Measurements from ENCODE around the gene HARBI1.

HARBI1 gene

GRCh38 chr11:46612326-46612725 is 4.7 kb downstream of the HARBI1 start:
- TF ChIP-seq CTCF (IDR thresholded peaks at IDR 0.05; ENCODE audit: control extremely low read depth, extremely low read depth, low read depth, missing control alignments), result no peak
- CTCF ChIA-PET, result interaction anchor here (0.9 to 1.6 kb wide), 7 partner anchors 17 to 224 kb away, joined by 3 to 4 read pairs (median 3); partner anchors contain the start of gene AMBRA1
- POLR2A ChIA-PET, result interaction anchor here (1.2 kb wide), 1 partner anchor 18 kb away, joined by 4 read pairs; the partner anchor contains the start of gene AMBRA1
- no peak for DNase-seq (ENCODE audit: extremely low spot score)

- CTCF ChIA-PET, result interaction anchor here (0.9 to 1.6 kb wide), 7 partner anchors 16 to 223 kb away, joined by 3 to 4 read pairs (median 3); partner anchors contain the start of gene AMBRA1
- DNase-seq (ENCODE audit: extremely low spot score), result no peak
- POLR2A ChIA-PET, result interaction anchor here (0.6 to 1.2 kb wide), 2 partner anchors 18 to 123 kb away, joined by 3 to 4 read pairs; partner anchors contain the start of gene AMBRA1
- no peak for TF ChIP-seq CTCF (IDR thresholded peaks at IDR 0.05; ENCODE audit: control extremely low read depth, extremely low read depth, low read depth, missing control alignments)
These were observed 5.3 kb downstream of the HARBI1 start for GRCh38 chr11:46611526-46612304.

GRCh38 chr11:46609386-46609785 is 7.6 kb downstream of the HARBI1 start:
- TF ChIP-seq CTCF (IDR thresholded peaks at IDR 0.05; ENCODE audit: control extremely low read depth, extremely low read depth, low read depth, missing control alignments), result no peak

GRCh38 chr11:46607516-46607915 is 9.5 kb downstream of the HARBI1 start:
- no peak for TF ChIP-seq CTCF (IDR thresholded peaks at IDR 0.05; ENCODE audit: control extremely low read depth, extremely low read depth, low read depth, missing control alignments)
- POLR2A ChIA-PET, result interaction anchor here (0.7 kb wide), 1 partner anchor 971 kb away, joined by 3 read pairs; the partner anchor contains the start of genes KBTBD4 and NDUFS3

More at GRCh38 chr11:46609386-46609785, 7.6 kb downstream of the HARBI1 start:
- CTCF ChIA-PET, result interaction anchor here (3.0 kb wide), 1 partner anchor 9 kb away, joined by 12 read pairs; no protein-coding TSS in a partner anchor
- no peak for DNase-seq (ENCODE audit: extremely low spot score)
- POLR2A ChIA-PET, result interaction anchor here (0.7 kb wide), 1 partner anchor 15 kb away, joined by 3 read pairs; no protein-coding TSS in a partner anchor

GRCh38 chr11:46604796-46605195 is 12.2 kb downstream of the HARBI1 start:
- POLR2A ChIA-PET, result interaction anchor here (0.6 kb wide), 1 partner anchor 34 kb away, joined by 3 read pairs; no protein-coding TSS in a partner anchor
- no peak for TF ChIP-seq CTCF (IDR thresholded peaks at IDR 0.05; ENCODE audit: control extremely low read depth, extremely low read depth, low read depth, missing control alignments)
- CTCF ChIA-PET, result interaction anchor here (1.2 to 1.5 kb wide), 2 partner anchors 10 to 47 kb away, joined by 3 read pairs; no protein-coding TSS in a partner anchor
- no peak for DNase-seq (ENCODE audit: extremely low spot score)

More at GRCh38 chr11:46607516-46607915, 9.5 kb downstream of the HARBI1 start:
- CTCF ChIA-PET, result interaction anchor here (0.9 to 3.0 kb wide), 3 partner anchors 8 to 11 kb away, joined by 4 to 12 read pairs (median 6); partner anchors contain the start of genes ATG13 and HARBI1
- DNase-seq (ENCODE audit: extremely low spot score), result no peak

GRCh38 chr11:46603704-46604308 is 13.2 kb downstream of the HARBI1 start:
- POLR2A ChIA-PET, result no interaction called here
- peak; percentile 63 for DNase-seq (ENCODE audit: extremely low spot score)
- CTCF ChIA-PET, result interaction anchor here (1.1 kb wide), 1 partner anchor 10 kb away, joined by 5 read pairs; the partner anchor contains the start of gene AMBRA1
- no peak for TF ChIP-seq CTCF (IDR thresholded peaks at IDR 0.05; ENCODE audit: control extremely low read depth, extremely low read depth, low read depth, missing control alignments)
